ENCODE data around the gene TTC23L. TPM values are rescaled to one million over a fixed set of nuclear protein-coding genes. Genes with fewer than 3 reads are reported as not detected.

Gene TTC23L
- total and polyA plus RNA-seq, 4 donors: 0.51 to 4.4 (median 1.1) TPM

GRCh38 chr5:34841816-34842215, 2.9 kb downstream of the TTC23L start:
- no peaks in the 10 kb centered on the region for H3K9me3 ChIP-seq (ENCODE audit: control insufficient read depth in 4 of 4, insufficient read depth in 3 of 4, low read length in 3 of 4)
- no peak overlapping the region for H3K4me3 ChIP-seq
- ATAC-seq (ENCODE audit: insufficient read depth, low FRiP score): no peak
- DNase-seq: no peak
- TF ChIP-seq CTCF (IDR thresholded peaks at IDR 0.05; ENCODE audit: control extremely low read depth, extremely low read depth): no peak
- WGBS, 2 donors: 92 to 96% methylated on average over 2 of the region's 2 CpGs
- peaks cover 0 to 5% (median 0%) of the 10 kb centered on the region in 4 donors for H3K36me3 ChIP-seq (ENCODE audit: control insufficient read depth in 4 of 4, insufficient read depth in 4 of 4, low read length in 4 of 4)
- H3K4me1 ChIP-seq (ENCODE audit: control insufficient read depth in 5 of 5, insufficient read depth in 5 of 5, low read length in 5 of 5): peaks cover 0 to 13% (median 0%) of the 10 kb centered on the region in 5 donors
- no peak overlapping the region for H3K27ac ChIP-seq (ENCODE audit: low read depth in 1 of 2, low read length in 1 of 2)
- H3K27me3 ChIP-seq (ENCODE audit: control insufficient read depth in 3 of 3, insufficient read depth in 3 of 3, low read length in 2 of 3): no peaks in the 10 kb centered on the region
- no peak overlapping the region for H3K9ac ChIP-seq (ENCODE audit: insufficient read depth in 1 of 2, low read length in 2 of 2)

- no peak for ATAC-seq (ENCODE audit: insufficient read depth, low FRiP score)
- Histone ChIP-seq H3K27me3 (ENCODE audit: control insufficient read depth in 3 of 3, insufficient read depth in 3 of 3, low read length in 2 of 3) (no peaks in the 10 kb centered on the region), H3K36me3 (ENCODE audit: control insufficient read depth in 4 of 4, insufficient read depth in 4 of 4, low read length in 4 of 4) (peaks cover 0 to 5% (median 0%) of the 10 kb centered on the region in 4 donors), H3K4me3 (no peak overlapping the region), H3K27ac (ENCODE audit: low read depth in 1 of 2, low read length in 1 of 2) (no peak overlapping the region), H3K9me3 (ENCODE audit: control insufficient read depth in 4 of 4, insufficient read depth in 3 of 4, low read length in 3 of 4) (no peaks in the 10 kb centered on the region), H3K9ac (ENCODE audit: insufficient read depth in 1 of 2, low read length in 2 of 2) (no peak overlapping the region), H3K4me1 (ENCODE audit: control insufficient read depth in 5 of 5, insufficient read depth in 5 of 5, low read length in 5 of 5) (peaks cover 0 to 13% (median 0%) of the 10 kb centered on the region in 5 donors)
- TF ChIP-seq CTCF (IDR thresholded peaks at IDR 0.05; ENCODE audit: control extremely low read depth, extremely low read depth): no peak
- no peak for DNase-seq
- WGBS, 2 donors: 85 to 94% methylated on average over 7 of the region's 7 CpGs
Observed at GRCh38 chr5:34842554-34842953, 3.6 kb downstream of the TTC23L start.

DNA sequence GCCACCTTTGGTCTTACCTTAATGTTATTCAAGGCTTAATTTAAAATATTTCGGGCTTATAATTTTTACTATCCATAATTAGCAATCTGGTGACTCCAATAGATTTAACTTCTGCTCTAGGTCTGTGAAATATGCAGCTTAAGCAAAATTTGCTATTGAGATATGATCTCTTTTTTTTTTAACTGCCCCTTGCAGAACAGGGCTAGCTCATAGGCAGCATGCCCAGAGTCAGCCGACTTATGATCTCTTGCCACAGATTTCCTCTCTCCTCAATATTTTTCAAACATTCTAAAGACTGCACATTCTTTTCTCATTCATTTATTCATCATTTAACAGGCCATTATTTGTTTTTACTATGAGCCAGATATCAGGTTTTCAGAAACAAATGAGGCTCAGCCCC, 4.5 kb downstream of the TTC23L start:
- no peak for ATAC-seq (ENCODE audit: insufficient read depth, low FRiP score)

More for the DNA sequence above, 4.5 kb downstream of the TTC23L start:
- H3K36me3 ChIP-seq (ENCODE audit: control insufficient read depth in 4 of 4, insufficient read depth in 4 of 4, low read length in 4 of 4): peaks cover 0 to 5% (median 0%) of the 10 kb centered on the region in 4 donors
- no peaks in the 10 kb centered on the region for H3K9me3 ChIP-seq (ENCODE audit: control insufficient read depth in 4 of 4, insufficient read depth in 3 of 4, low read length in 3 of 4)
- TF ChIP-seq CTCF (IDR thresholded peaks at IDR 0.05; ENCODE audit: control extremely low read depth, extremely low read depth): no peak
- DNase-seq: peak; percentile 46 to 69 (median 57)
- H3K27me3 ChIP-seq (ENCODE audit: control insufficient read depth in 3 of 3, insufficient read depth in 3 of 3, low read length in 2 of 3): no peaks in the 10 kb centered on the region
- peaks cover 0 to 13% (median 0%) of the 10 kb centered on the region in 5 donors for H3K4me1 ChIP-seq (ENCODE audit: control insufficient read depth in 5 of 5, insufficient read depth in 5 of 5, low read length in 5 of 5)
- 61 to 67% methylated on average over 2 of the region's 2 CpGs for WGBS, 2 donors
- no peak overlapping the region for H3K9ac ChIP-seq (ENCODE audit: insufficient read depth in 1 of 2, low read length in 2 of 2)
- no peak overlapping the region for H3K4me3 ChIP-seq
- H3K27ac ChIP-seq (ENCODE audit: low read depth in 1 of 2, low read length in 1 of 2): no peak overlapping the region
